Colonic mucosa (tissue), 4 donors: ENCODE data around the gene TP53. TPM values are rescaled to one million over a fixed set of nuclear protein-coding genes. Genes with fewer than 3 reads are reported as not detected.

Experiments
- DNase-seq: peaks from one replicate; pipeline ENCODE4 v3.0.0-alpha.2; 2020
- H3K27ac ChIP-seq: fragments of 200-600 bp; one replicate; pipeline ENCODE4 v1.8.0; 2021
- H3K27me3 ChIP-seq: fragments of 200-600 bp; one replicate; pipeline ENCODE4 v1.8.0; 2021
- H3K36me3 ChIP-seq: fragments of 200-600 bp; one replicate; pipeline ENCODE4 v1.8.0; 2021
- H3K4me1 ChIP-seq: fragments of 200-600 bp; one replicate; pipeline ENCODE4 v1.8.0; 2021; ENCODE audit warnings: mild to moderate bottlenecking
- H3K4me3 ChIP-seq: fragments of 200-600 bp; one replicate; pipeline ENCODE4 v1.8.0; 2021
- H3K9ac ChIP-seq, 2 donors: one replicate each; pipeline ENCODE4 v1.7.0; 2013; ENCODE audit warnings: control low read depth in 2 of 2, low read depth in 2 of 2, low read length in 2 of 2
- H3K9me3 ChIP-seq: fragments of 200-600 bp; one replicate; pipeline ENCODE4 v1.8.0; 2021
- CTCF ChIP-seq: fragments of 200-600 bp; IDR thresholded peaks from one replicate; pipeline ENCODE4 v1.8.0; 2022; ENCODE audit warnings: antibody characterized with exemption, mild to moderate bottlenecking
- intact Hi-C: fragments of 100-400 bp; cut with DNase I; formaldehyde crosslinking; loops from one replicate; pipeline ENCODE4 v1.14.1; 2022
- total RNA-seq, 2 donors: library from RNA; stranded (reverse); fragmentation: NEBNext Ultra II Directional in 1 of 2; extraction: Animal tissue kit (Norgen Biotek cat#: 25700) in 1 of 2; gene quantifications; one replicate each; pipeline ENCODE4 v1.2.1, GENCODE V29; 2021
- donor health status: healthy.
- donor health status: DM: no; HTN: no; CAD: no.
- donor health status: DM: no; HTN: no; CAD: no.

TP53 gene
- total RNA-seq, 2 donors from 2014 or later, result 64.3 to 90.0 TPM

- no peak overlapping the region for H3K4me3 ChIP-seq
- no peak for TF ChIP-seq CTCF
- H3K27ac ChIP-seq, result no peak overlapping the region
- DNase-seq, result no peak
- no peaks in the 10 kb centered on the region for H3K4me1 ChIP-seq
- intact Hi-C loops, result no loop called here
- no peaks in the 10 kb centered on the region for H3K27me3 ChIP-seq
- peaks cover 13% of the 10 kb centered on the region for H3K36me3 ChIP-seq
- H3K9ac ChIP-seq, result no peak overlapping the region
- H3K9me3 ChIP-seq, result peaks cover 4% of the 10 kb centered on the region
Measured at GRCh38 chr17:7674934-7675333, 12.4 kb downstream of the TP53 start.

- TF ChIP-seq CTCF, result peak; percentile 29
- H3K27me3 ChIP-seq, result no peaks in the 10 kb centered on the region
- intact Hi-C loops, result no loop called here
- H3K36me3 ChIP-seq, result peaks cover 13% of the 10 kb centered on the region
- peaks cover 4% of the 10 kb centered on the region for H3K9me3 ChIP-seq
- no peaks in the 10 kb centered on the region for H3K4me1 ChIP-seq
- H3K9ac ChIP-seq, result no peak overlapping the region
- H3K4me3 ChIP-seq, result no peak overlapping the region
- peak; percentile 66 for DNase-seq
- no peak overlapping the region for H3K27ac ChIP-seq
Measured at GRCh38 chr17:7673239-7673638, 14.1 kb downstream of the TP53 start.

GRCh38 chr17:7668482-7668881, 18.8 kb downstream of the TP53 start:
- Histone ChIP-seq H3K4me3 (no peak overlapping the region), H3K4me1 (no peaks in the 10 kb centered on the region), H3K27ac (no peak overlapping the region), H3K9me3 (peaks cover 1% of the 10 kb centered on the region), H3K9ac (no peak overlapping the region), H3K36me3 (peaks cover 5% of the 10 kb centered on the region), H3K27me3 (no peaks in the 10 kb centered on the region)
- intact Hi-C loops, result no loop called here
- no peak for TF ChIP-seq CTCF
- DNase-seq, result no peak

- no peaks in the 10 kb centered on the region for H3K36me3 ChIP-seq
- H3K4me1 ChIP-seq, result no peaks in the 10 kb centered on the region
- no peak overlapping the region for H3K9ac ChIP-seq
- TF ChIP-seq CTCF, result no peak
- H3K9me3 ChIP-seq, result no peaks in the 10 kb centered on the region
- no peak overlapping the region for H3K27ac ChIP-seq
- no peak for DNase-seq
- H3K4me3 ChIP-seq, result no peak overlapping the region
- no peaks in the 10 kb centered on the region for H3K27me3 ChIP-seq
- intact Hi-C loops, result no loop called here
Measured at GRCh38 chr17:7667656-7668406, 19.5 kb downstream of the TP53 start.

GRCh38 chr17:7656958-7657609, 30.2 kb downstream of the TP53 start:
- Histone ChIP-seq H3K36me3 (no peaks in the 10 kb centered on the region), H3K9ac (no peak overlapping the region), H3K4me1 (no peaks in the 10 kb centered on the region), H3K9me3 (no peaks in the 10 kb centered on the region), H3K27ac (no peak overlapping the region), H3K4me3 (no peak overlapping the region), H3K27me3 (no peaks in the 10 kb centered on the region)
- no peak for TF ChIP-seq CTCF
- intact Hi-C loops, result no loop called here
- DNase-seq, result peak; percentile 32
